Measurements from ENCODE around the gene PLCL2. TPM values are rescaled to one million over a fixed set of nuclear protein-coding genes. Genes with fewer than 3 reads are reported as not detected.

Gene PLCL2
- total and polyA plus RNA-seq, 5 donors from 2014 or later, result 27.1 to 42.9 (median 33.5) TPM

GRCh38 chr3:16916840-16917239, 32.1 kb downstream of the PLCL2 start:
- Mint-ChIP-seq H3K27me3 (no peaks in the 10 kb centered on the region), H3K36me3 (peaks cover 4% of the 10 kb centered on the region), H3K9me3 (no peaks in the 10 kb centered on the region), H3K27ac (peak overlapping the region; percentile 33 to 66 (median 47)), H3K4me1 (peaks cover 45 to 67% (median 56%) of the 10 kb centered on the region in 4 donors), H3K4me3 (no peak overlapping the region)
- ATAC-seq (ENCODE audit: low read depth in 2 of 2) (no peak), DNase-seq (no peak)
- H3K9me3 ChIP-seq (ENCODE audit: control insufficient read depth in 2 of 2, low read length in 2 of 2), result no peaks in the 10 kb centered on the region
- H3K4me1 ChIP-seq (ENCODE audit: control insufficient read depth, insufficient read depth, low read length, poor library complexity, severe bottlenecking), result peaks cover 4% of the 10 kb centered on the region
- H3K27ac ChIP-seq (ENCODE audit: insufficient read depth, low read length, poor library complexity, severe bottlenecking), result no peak overlapping the region
- no peaks in the 10 kb centered on the region for H3K27me3 ChIP-seq (ENCODE audit: control insufficient read depth, insufficient read depth, low read length)
- no peaks in the 10 kb centered on the region for H3K36me3 ChIP-seq (ENCODE audit: control insufficient read depth, insufficient read depth, low read length)
- no peak overlapping the region for H3K4me3 ChIP-seq (ENCODE audit: low read depth, low read length)

GRCh38 chr3:16917256-16917935, 32.6 kb downstream of the PLCL2 start:
- no peaks in the 10 kb centered on the region for H3K27me3 ChIP-seq (ENCODE audit: control insufficient read depth, insufficient read depth, low read length)
- Mint-ChIP-seq H3K27me3 (no peaks in the 10 kb centered on the region), H3K27ac (peak overlapping the region in 2 of 3 donors; percentile 33 to 47), H3K4me1 (peaks cover 50 to 66% (median 56%) of the 10 kb centered on the region in 4 donors), H3K9me3 (no peaks in the 10 kb centered on the region), H3K36me3 (peaks cover 4% of the 10 kb centered on the region), H3K4me3 (peak overlapping the region in 1 of 4 donors; percentile 31)
- H3K27ac ChIP-seq (ENCODE audit: insufficient read depth, low read length, poor library complexity, severe bottlenecking), result no peak overlapping the region
- DNase-seq (no peak), ATAC-seq (ENCODE audit: low read depth in 2 of 2) (peak in 1 of 2 donors; percentile 20)
- H3K36me3 ChIP-seq (ENCODE audit: control insufficient read depth, insufficient read depth, low read length), result no peaks in the 10 kb centered on the region
- H3K4me3 ChIP-seq (ENCODE audit: low read depth, low read length), result no peak overlapping the region
- H3K9me3 ChIP-seq (ENCODE audit: control insufficient read depth in 2 of 2, low read length in 2 of 2), result no peaks in the 10 kb centered on the region
- peaks cover 4% of the 10 kb centered on the region for H3K4me1 ChIP-seq (ENCODE audit: control insufficient read depth, insufficient read depth, low read length, poor library complexity, severe bottlenecking)

- no peak overlapping the region for H3K4me3 Mint-ChIP-seq
- H3K36me3 ChIP-seq (ENCODE audit: control insufficient read depth, insufficient read depth, low read length), result no peaks in the 10 kb centered on the region
- H3K27ac Mint-ChIP-seq, result peak overlapping the region in 1 of 3 donors; percentile 47
- ATAC-seq (ENCODE audit: low read depth in 2 of 2), result no peak
- H3K4me3 ChIP-seq (ENCODE audit: low read depth, low read length), result no peak overlapping the region
- H3K36me3 Mint-ChIP-seq, result peaks cover 2% of the 10 kb centered on the region
- no peak overlapping the region for H3K27ac ChIP-seq (ENCODE audit: insufficient read depth, low read length, poor library complexity, severe bottlenecking)
- no peaks in the 10 kb centered on the region for H3K9me3 ChIP-seq (ENCODE audit: control insufficient read depth in 2 of 2, low read length in 2 of 2)
- H3K27me3 ChIP-seq (ENCODE audit: control insufficient read depth, insufficient read depth, low read length), result no peaks in the 10 kb centered on the region
- H3K27me3 Mint-ChIP-seq, result no peaks in the 10 kb centered on the region
- H3K9me3 Mint-ChIP-seq, result no peaks in the 10 kb centered on the region
- H3K4me1 Mint-ChIP-seq, result peaks cover 46 to 62% (median 49%) of the 10 kb centered on the region in 4 donors
- DNase-seq, result no peak
- H3K4me1 ChIP-seq (ENCODE audit: control insufficient read depth, insufficient read depth, low read length, poor library complexity, severe bottlenecking), result peaks cover 9% of the 10 kb centered on the region
Observed at GRCh38 chr3:16917980-16918682, 33.4 kb downstream of the PLCL2 start.

GRCh38 chr3:16918683-16919025, 33.9 kb downstream of the PLCL2 start:
- no peak overlapping the region for H3K4me3 ChIP-seq (ENCODE audit: low read depth, low read length)
- Mint-ChIP-seq H3K4me1 (peaks cover 45 to 65% (median 51%) of the 10 kb centered on the region in 4 donors), H3K9me3 (peaks cover 0 to 3% (median 0%) of the 10 kb centered on the region in 7 donors)

GRCh38 chr3:16923112-16923511, 38.4 kb downstream of the PLCL2 start:
- peaks cover 12% of the 10 kb centered on the region for H3K4me1 ChIP-seq (ENCODE audit: control insufficient read depth, insufficient read depth, low read length, poor library complexity, severe bottlenecking)
- no peaks in the 10 kb centered on the region for H3K27me3 ChIP-seq (ENCODE audit: control insufficient read depth, insufficient read depth, low read length)
- no peak overlapping the region for H3K27ac ChIP-seq (ENCODE audit: insufficient read depth, low read length, poor library complexity, severe bottlenecking)
- H3K4me1 Mint-ChIP-seq, result peaks cover 27 to 54% (median 44%) of the 10 kb centered on the region in 4 donors
- H3K27ac Mint-ChIP-seq, result no peak overlapping the region
- no peaks in the 10 kb centered on the region for H3K9me3 ChIP-seq (ENCODE audit: control insufficient read depth in 2 of 2, low read length in 2 of 2)
- no peak for DNase-seq
- H3K9me3 Mint-ChIP-seq, result peaks cover 0 to 12% (median 3%) of the 10 kb centered on the region in 7 donors
- no peaks in the 10 kb centered on the region for H3K36me3 ChIP-seq (ENCODE audit: control insufficient read depth, insufficient read depth, low read length)
- ATAC-seq (ENCODE audit: low read depth in 2 of 2), result no peak
- H3K4me3 Mint-ChIP-seq, result no peak overlapping the region
- peaks cover 12% of the 10 kb centered on the region for H3K36me3 Mint-ChIP-seq
- H3K27me3 Mint-ChIP-seq, result no peaks in the 10 kb centered on the region
- H3K4me3 ChIP-seq (ENCODE audit: low read depth, low read length), result no peak overlapping the region

More at GRCh38 chr3:16918683-16919025, 33.9 kb downstream of the PLCL2 start:
- ATAC-seq (ENCODE audit: low read depth in 2 of 2) (no peak), DNase-seq (no peak)
- peaks cover 6% of the 10 kb centered on the region for H3K36me3 Mint-ChIP-seq
- H3K9me3 ChIP-seq (ENCODE audit: control insufficient read depth in 2 of 2, low read length in 2 of 2), result no peaks in the 10 kb centered on the region
- peaks cover 9% of the 10 kb centered on the region for H3K4me1 ChIP-seq (ENCODE audit: control insufficient read depth, insufficient read depth, low read length, poor library complexity, severe bottlenecking)
- no peaks in the 10 kb centered on the region for H3K27me3 Mint-ChIP-seq
- H3K27ac Mint-ChIP-seq, result no peak overlapping the region
- H3K4me3 Mint-ChIP-seq, result no peak overlapping the region
- no peaks in the 10 kb centered on the region for H3K27me3 ChIP-seq (ENCODE audit: control insufficient read depth, insufficient read depth, low read length)
- no peak overlapping the region for H3K27ac ChIP-seq (ENCODE audit: insufficient read depth, low read length, poor library complexity, severe bottlenecking)
- no peaks in the 10 kb centered on the region for H3K36me3 ChIP-seq (ENCODE audit: control insufficient read depth, insufficient read depth, low read length)

- DNase-seq, result no peak
- H3K27ac Mint-ChIP-seq, result no peak overlapping the region
- no peak overlapping the region for H3K4me3 Mint-ChIP-seq
- H3K36me3 Mint-ChIP-seq, result peaks cover 23% of the 10 kb centered on the region
- peak in 1 of 2 donors; percentile 28 for ATAC-seq (ENCODE audit: low read depth in 2 of 2)
- peaks cover 4% of the 10 kb centered on the region for H3K27me3 Mint-ChIP-seq
- H3K27me3 ChIP-seq (ENCODE audit: control insufficient read depth, insufficient read depth, low read length), result no peaks in the 10 kb centered on the region
- H3K4me3 ChIP-seq (ENCODE audit: low read depth, low read length), result no peak overlapping the region
- H3K4me1 Mint-ChIP-seq, result peaks cover 40 to 73% (median 51%) of the 10 kb centered on the region in 4 donors
- H3K4me1 ChIP-seq (ENCODE audit: control insufficient read depth, insufficient read depth, low read length, poor library complexity, severe bottlenecking), result peaks cover 17% of the 10 kb centered on the region
- peaks cover 0 to 12% (median 3%) of the 10 kb centered on the region in 7 donors for H3K9me3 Mint-ChIP-seq
- H3K27ac ChIP-seq (ENCODE audit: insufficient read depth, low read length, poor library complexity, severe bottlenecking), result no peak overlapping the region
- H3K36me3 ChIP-seq (ENCODE audit: control insufficient read depth, insufficient read depth, low read length), result peaks cover 3% of the 10 kb centered on the region
- no peaks in the 10 kb centered on the region for H3K9me3 ChIP-seq (ENCODE audit: control insufficient read depth in 2 of 2, low read length in 2 of 2)
Observed at GRCh38 chr3:16927485-16927884, 42.7 kb downstream of the PLCL2 start.

GRCh38 chr3:16928386-16929132, 43.8 kb downstream of the PLCL2 start:
- DNase-seq (no peak), ATAC-seq (ENCODE audit: low read depth in 2 of 2) (no peak)
- Mint-ChIP-seq H3K27ac (peak overlapping the region in 1 of 3 donors; percentile 79), H3K36me3 (peaks cover 22% of the 10 kb centered on the region), H3K9me3 (peaks cover 0 to 10% (median 3%) of the 10 kb centered on the region in 7 donors), H3K4me3 (peak overlapping the region in 3 of 4 donors; percentile 5 to 87 (median 22)), H3K27me3 (peaks cover 4% of the 10 kb centered on the region), H3K4me1 (peaks cover 33 to 78% (median 55%) of the 10 kb centered on the region in 4 donors)
- H3K9me3 ChIP-seq (ENCODE audit: control insufficient read depth in 2 of 2, low read length in 2 of 2), result no peaks in the 10 kb centered on the region
- no peak overlapping the region for H3K27ac ChIP-seq (ENCODE audit: insufficient read depth, low read length, poor library complexity, severe bottlenecking)
- peaks cover 17% of the 10 kb centered on the region for H3K4me1 ChIP-seq (ENCODE audit: control insufficient read depth, insufficient read depth, low read length, poor library complexity, severe bottlenecking)
- no peaks in the 10 kb centered on the region for H3K27me3 ChIP-seq (ENCODE audit: control insufficient read depth, insufficient read depth, low read length)
- no peak overlapping the region for H3K4me3 ChIP-seq (ENCODE audit: low read depth, low read length)
- H3K36me3 ChIP-seq (ENCODE audit: control insufficient read depth, insufficient read depth, low read length), result peaks cover 3% of the 10 kb centered on the region

All from CD4-positive, CD25-positive, alpha-beta regulatory T cell (primary cell).